ENCODE data around the gene TRABD.
"Not testable (repeated sequence)": the region's sequence is repeated elsewhere in the genome, so short reads cannot be mapped to it uniquely, and the experiment has no call there.

TRABD gene

DNA sequence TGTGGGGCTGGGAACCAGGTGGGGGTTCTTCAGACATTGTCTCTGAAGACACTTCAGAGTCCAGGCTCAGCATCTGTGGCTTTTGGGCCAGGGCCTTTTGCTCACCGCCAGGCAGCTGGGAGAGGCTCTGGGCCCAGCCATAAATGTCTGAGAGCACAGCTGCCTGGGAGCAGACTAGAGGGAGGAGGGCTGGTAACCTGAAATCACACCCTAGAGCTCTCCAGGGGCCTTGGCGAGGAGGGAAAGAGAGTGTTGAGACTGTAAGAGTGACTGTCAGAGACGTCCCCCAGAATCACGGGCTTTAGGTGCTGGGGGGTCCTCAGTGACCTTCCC lies 4.1 kb downstream of the TRABD start:
- no peak for DNase-seq

DNA sequence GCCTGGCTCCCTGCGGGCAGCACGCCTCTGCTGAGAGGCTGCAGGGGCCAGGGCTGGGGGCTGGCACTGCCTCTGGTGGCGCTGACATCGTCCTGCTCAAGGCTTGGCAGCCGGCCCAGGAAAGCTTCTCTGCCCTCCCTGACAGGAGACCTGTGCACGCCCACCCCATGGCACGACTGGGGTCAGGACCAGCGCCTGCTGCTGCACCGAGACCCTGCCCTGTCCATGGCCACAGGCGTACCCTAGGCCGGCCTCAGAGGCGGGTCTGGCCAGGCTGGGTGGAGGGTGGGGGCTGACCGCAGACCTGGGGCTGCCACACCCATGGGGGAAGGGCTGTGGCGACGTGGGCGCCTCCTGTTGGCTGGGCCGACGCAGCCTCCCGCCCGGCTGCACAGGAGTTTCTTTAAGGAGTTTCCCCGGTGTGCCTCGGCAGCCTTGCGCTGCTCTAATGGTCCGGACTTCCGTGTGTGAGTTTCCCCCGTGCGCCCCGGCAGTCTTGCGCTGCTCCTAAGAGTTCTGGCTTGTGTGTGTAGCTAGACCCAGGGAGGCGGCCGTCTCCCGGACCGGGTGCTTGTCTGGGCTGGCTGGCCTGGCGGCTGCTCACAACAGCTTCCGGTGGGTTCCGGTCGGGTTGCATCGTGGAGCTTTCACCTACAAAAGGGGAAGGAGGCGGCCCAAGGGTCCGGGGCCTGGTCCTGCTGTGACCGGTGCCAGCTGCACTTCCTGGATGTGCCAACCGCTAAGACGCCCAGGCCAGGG lies 4.6 kb downstream of the TRABD start:
- DNase-seq = no peak

DNA sequence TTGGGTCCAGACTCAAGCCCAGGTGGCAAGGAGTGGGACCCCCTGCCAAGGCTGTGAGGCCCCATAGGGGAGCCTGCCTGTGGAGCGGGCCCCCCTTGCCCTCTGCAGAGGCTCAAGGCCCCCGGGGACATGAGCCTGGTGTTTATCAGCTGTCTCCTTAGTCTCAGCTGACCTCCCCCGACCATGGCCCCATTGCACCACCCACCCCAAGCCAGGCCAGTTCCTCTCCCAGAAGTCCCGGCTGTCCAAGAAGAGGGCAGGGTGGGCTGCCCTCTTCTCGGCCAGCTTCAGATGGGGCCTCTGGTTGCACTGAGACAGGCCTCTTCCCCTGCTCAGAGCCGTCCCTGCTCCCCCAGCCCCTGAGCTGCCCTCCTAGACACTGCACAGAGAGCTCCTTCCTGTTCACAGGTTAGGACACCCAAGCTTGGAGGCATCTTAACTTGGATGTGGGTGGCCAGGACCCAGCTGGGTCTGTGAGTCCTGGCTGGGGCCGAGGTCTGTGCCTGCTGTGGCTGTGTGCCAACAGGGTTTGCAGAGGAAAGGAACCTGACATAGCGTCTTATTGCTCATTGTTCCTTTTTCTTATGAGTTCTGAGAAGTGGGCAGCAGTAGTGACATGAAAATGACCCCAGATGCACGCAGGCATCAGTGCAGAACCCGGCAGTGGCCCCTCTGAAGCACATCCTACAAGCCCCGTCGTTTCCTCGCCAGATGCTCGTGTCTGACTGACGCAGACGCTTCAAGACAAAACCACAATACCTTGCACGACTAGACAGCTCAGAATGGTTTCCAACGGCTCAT lies 5.4 kb downstream of the TRABD start:
- no peak for DNase-seq

DNA sequence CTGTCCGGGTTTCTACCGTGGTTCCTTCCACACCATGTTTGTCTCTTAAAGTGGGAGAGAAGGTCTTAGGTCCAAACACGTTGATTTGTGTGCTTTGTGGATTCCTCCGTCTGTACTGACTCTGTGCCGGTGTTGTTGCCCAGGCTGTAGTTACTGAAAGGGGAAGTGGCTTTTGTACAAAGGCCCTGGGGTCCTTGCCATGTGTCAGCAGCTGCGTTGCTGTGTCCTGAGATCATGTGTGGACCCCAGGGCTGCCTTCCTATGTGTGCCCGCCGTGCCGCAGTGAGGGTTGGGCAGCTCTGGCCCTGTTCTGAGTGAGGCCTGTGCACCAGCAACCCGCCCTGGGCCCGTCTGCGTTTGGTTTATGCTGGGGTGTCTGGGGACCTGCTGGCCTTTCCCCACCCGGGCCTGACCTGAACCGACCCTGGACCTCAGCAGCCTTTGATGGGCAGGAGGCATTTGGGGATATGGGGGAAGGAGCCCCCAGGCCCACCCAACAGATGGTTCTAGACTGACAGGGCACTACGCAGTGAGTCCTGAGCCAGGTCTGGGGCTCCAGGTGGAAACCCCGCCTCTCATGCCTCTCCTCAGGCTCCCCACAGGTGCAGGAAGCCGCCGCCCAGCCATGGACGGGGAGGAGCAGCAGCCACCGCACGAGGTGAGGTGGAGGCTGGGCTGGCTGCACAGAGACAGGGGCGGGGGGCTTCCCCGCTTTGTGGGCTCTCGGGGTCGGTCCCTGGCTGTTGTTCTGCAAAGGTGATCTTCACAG lies 6.9 kb downstream of the TRABD start:
- no peak for DNase-seq

DNA sequence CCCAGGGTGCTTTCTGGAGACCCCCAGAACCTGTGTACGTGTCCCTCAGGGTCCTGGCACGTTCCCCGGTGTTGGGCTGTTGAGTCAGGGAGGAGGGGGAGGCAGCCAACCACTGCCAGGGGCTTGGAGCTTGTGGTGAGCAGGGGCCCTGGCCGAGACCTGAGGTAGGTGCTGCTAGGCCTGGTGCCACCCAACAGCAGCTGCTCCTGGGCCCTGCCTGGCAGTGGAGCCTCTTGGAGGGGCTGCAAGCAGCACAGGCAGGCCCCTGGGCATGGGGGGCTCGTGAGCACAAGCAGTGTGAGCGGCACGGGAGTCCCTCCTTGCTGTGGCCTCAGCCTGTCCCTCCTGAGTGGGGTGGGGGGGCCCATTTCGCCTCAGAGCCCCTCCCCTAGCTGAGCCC lies 7.9 kb downstream of the TRABD start:
- no peak for DNase-seq

DNA sequence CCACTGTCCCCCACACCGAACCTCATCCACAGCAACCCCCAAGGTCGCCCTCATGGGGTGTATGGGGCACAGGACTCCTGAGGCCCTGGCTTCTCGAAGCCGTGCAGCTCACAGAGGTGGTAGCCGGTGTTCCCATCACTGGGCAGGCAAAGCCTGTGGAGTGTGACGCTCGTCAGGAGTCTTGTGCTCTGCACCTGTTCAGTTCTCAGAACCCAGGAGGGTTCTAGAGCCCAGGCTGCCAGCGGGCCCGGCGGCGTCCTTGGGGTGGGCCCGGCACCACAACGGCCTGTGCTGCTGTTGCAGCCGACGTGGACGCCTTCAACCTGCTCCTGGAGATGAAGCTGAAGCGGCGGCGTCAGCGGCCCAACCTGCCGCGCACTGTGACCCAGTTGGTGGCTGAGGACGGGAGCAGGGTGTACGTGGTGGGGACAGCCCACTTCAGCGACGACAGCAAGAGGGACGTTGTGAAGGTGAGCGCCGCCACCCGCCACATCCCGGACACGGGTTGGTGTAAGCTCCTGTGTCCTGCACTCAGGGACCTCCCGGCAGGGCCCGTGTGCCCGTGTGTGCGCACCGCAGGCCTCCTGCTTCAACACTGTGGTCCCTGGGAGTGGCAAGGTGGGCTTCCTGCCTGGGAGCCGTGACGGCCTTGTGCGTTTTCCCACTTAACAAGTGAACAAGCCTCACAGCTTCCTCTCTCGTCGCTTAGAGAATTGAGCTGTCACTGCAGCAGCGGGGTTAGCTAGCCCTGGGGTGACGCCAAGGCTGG lies 8.5 kb downstream of the TRABD start:
- DNase-seq = no peak

DNA sequence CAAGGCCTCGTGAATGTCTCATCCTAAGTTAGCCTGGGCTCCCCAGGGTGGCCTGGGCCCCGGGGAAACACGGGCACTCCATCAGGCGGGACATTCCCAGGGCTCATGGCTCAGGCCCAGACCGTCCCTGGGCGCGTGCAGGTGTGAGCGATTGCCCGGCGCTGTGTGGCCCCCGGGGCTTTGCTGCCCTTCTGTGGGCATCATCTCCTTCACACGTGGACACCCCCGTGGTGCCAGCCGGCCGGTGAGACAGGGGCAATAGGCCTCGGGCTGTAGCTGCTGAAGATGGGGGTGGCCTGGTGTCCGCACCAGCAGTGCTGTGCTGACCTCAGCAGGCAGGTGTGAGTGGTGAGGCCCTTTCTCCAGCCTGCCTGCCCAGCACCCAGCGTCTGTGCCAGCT lies 10.5 kb downstream of the TRABD start:
- DNase-seq = no peak

DNA sequence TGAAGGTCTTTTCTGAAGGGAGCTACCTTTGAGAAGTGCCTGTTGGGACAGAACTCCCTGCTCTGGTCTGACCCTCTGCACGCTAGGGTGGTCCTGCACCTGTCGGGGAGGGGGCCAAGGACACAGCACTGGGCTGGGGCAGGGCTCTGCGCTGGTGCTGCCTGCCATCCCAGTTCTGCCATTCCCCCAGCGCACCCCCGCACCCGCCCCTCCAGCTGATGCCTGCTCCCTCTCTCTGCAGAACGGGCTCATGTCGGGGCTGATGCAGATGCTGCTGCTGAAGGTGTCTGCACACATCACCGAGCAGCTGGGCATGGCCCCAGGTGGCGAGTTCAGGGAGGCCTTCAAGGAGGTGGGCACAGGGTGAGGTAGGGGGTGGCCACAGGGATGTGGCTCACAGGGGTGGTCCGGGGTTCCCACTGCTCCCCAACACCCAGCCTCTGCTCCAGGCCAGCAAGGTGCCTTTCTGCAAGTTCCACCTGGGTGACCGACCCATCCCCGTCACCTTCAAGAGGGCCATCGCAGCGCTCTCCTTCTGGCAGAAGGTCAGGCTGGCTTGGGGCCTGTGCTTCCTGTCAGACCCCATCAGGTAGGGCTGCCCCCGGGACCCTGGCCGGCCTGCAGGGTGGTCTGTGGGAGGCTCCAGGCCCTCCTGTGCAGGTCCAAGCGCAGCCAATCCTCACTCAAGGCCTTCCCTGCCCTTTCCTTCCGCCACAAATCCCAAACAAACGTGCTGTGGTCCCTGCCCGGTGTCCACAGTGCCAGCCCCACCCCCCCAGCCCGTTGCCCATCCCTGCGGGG lies 11.5 kb downstream of the TRABD start:
- DNase-seq = no peak

DNA sequence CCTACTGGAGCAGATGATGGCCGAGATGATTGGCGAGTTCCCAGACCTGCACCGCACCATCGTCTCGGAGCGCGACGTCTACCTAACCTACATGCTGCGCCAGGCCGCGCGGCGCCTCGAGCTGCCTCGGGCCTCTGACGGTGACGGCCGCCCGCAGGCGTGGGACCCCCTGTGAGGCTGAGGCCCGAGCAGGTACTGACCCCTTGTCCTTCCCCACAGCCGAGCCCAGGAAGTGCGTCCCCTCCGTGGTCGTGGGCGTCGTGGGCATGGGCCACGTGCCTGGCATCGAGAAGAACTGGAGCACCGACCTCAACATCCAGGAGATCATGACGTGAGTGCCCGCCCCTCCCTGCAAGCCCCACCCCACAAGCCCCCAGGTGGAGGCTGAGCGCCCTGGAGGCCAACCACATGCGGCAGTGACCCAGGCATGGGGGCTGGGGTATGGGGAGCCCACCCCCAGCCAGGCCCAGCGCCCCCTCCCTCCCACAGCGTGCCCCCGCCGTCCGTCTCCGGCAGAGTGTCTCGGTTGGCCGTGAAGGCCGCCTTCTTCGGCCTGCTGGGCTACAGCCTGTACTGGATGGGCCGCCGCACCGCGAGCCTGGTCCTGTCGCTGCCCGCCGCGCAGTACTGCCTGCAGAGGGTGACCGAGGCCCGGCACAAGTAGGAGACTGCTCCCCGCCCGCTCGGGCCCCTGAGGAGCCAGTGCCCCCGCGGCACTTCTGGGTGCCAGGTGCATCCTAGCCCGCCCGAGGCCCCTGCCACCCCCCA lies 12.3 kb downstream of the TRABD start:
- DNase-seq = no peak

DNA sequence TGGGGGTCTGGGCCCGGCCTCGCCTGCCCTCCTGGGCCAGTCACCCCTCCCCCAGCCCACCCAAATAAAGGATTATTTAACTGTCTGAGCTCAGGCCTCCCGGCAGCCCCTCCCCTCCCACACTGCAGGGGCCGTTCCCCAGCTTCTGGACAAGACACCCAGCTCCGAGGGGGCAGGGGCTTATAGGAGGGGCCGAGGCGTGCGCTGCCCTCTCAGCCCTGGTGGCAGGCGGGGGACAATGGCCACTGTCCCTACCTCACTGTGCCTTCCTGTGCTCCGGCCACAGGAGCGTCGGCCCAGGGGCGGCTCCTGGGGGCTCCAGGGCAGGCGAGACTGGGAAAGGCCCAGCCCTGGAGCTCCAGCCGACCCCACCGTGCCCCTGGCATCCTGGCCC lies 12.9 kb downstream of the TRABD start:
- no peak for DNase-seq

DNA sequence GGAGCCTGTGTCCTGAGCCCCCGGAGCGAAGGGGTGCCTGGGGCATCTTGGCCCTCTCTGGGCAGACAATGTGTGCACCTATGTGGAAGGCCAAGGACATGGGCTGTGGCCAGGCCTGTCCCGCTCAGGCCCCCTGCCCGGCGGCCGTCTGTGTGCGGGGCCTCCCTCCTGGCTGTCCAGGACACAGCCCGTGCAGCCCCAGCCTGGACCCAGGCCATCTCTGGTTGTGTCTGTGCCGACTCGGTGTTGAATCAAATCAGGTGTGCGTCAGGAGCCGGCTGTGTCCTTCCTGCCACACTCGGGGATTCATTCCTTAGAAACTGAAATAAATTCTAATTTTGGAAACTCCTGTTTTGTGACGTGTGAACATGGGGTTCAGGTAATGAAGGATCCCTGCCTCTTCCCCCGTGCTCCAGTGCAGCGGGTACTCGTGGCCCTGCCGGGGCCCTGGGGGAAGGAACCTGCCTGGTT lies 13.6 kb downstream of the TRABD start:
- DNase-seq = no peak

DNA sequence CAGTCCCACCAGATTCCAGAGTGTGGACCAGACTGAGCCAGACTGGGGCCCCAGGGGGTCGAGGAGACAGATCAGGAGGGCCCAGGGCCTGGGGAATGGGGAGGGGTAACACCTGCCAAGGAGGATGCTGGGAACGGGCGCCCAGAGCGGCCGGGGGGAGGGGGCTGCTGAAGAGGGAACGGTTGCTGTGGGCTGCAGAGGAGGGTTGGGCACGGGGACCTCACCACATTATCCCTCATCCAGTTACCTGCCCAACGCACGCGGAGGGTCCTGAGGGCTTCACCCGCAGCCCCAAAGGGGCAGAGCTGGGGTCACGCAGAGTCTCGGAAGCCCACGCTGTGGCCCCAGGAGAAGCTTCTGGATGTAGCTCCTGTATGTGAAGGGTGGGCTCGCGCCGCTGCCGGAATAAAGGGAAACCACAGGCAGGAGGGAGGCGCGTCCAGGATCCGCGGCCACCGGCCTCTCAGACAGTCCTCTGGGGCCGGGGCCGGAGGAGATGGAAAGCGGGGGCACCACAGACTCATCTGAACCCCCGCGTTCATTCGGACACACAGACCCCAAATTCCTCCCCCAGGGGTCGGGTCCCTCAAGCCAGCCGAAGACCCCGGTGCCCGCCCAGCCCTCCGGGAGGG lies 14.2 kb downstream of the TRABD start:
- no peak for DNase-seq

DNA sequence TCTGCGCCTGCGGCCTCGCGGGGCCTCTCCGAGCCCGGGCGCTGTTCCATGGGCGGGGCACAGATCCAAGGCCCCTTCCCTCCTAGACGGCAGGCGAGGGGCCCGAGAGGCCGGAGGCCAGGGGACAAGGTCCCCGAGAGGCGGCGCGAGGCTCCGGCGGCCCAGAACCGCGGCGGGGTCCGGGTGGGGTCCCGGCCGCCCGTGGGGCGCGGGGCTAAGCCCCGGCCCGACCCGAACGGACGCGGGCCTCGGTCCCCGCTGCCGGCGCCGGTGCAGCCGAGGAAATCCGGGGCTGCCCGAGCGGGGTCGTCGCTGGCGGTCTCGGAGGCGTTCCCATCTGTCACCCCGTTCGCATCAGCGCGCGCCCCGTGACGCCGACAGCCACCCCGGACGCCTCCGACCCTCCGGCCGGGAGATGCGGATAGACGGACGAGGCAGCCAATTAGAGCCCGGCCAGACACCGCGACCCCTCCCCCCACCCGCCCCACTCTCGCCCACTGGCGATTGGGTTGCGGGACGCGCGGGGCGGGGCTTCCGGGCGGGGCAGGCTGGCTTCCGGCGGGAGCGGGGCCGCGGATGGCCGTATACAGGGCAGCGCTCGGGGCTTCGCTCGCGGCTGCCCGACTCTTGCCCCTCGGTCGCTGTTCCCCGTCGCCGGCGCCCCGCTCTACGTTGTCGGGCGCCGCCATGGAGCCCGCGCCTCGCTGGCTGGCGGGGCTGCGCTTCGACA lies 14.9 kb downstream of the TRABD start, which contains the start of gene SELENOO:
TSS of gene SELENOO (plus strand) at position 551 of the 730 bp plus-strand sequence. CDS start at position 577, 26 bp downstream.
- peak; percentile 50 for DNase-seq

DNA sequence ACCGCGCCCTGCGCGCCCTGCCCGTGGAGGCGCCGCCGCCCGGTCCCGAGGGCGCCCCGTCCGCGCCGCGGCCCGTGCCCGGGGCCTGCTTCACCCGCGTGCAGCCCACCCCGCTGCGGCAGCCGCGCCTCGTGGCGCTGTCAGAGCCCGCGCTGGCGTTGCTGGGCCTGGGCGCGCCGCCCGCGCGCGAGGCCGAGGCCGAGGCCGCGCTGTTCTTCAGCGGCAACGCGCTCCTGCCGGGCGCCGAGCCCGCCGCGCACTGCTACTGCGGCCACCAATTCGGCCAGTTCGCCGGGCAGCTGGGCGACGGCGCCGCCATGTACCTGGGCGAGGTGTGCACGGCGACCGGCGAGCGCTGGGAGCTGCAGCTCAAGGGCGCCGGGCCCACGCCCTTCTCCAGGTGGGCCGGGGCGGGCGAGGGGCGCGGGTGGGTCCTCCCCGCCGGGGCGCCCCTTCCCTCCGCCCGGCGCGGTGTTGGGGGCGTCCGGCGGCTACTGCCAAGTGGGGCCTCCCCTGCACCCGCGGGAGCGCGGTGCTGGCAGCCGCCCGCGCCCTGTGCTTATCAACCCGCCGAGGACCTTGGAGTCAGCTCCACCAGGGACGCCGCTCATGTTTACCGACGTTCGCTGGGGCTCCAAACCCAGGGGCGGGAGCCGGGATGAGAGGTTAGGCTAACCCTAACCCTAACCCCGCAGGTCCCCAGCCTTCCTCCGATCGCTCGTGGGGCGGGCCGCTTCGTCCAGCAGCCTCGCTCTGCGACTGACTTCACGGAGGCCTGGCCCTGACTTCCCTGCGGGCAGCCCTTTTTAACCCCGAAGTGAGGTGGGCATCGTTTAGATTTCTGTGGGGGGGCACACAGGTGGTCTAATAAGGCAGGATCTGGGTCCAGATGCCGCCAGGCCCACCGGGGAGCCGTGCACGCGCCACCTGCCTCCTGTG lies 15.7 kb downstream of the TRABD start:
- DNase-seq = no peak

DNA sequence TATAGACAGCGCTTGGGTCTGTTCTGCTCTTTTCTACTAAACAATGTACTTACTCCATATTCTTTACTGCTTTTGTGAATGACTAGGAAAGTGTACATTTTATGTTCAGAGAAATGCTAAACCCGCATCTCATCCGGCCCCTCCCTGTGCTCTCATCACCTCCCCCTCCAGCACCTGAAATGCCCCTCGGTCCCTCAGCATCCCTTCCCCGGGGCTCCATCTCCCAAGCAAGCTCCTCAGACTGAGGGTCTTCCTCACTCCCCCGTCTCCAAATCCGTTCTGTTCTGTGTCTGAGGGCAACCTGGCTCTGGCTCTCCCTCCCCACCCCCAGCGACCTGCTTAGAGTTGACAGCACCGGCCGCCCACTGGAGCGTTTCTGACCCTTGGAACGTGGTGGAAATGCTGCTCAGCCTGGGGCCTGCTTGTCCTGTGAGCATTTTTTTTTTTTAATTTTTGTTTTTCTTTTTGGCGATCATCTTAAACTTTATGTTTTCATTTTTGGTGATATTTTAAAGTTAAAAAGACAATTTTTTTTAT lies 16.5 kb downstream of the TRABD start:
- no peak for DNase-seq

DNA sequence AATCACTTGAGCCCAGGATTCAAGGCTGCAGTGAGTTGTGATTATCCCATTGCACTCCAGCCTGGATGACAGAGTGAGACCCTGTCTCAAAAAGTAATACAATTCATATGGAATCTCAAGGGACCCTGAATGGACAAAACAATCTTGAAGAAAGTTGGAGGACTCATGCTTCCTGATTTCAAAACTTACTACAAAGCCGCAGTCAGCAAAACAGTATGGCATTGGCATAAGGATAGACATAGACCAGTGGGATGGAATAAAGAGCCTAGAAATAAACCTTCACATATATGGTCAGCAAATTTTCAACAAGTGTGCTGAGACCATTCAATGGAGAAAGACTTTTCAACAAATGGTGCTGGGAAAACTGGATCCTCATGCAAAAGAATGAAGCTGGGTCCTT lies 17.6 kb downstream of the TRABD start:
- no peak for DNase-seq

DNA sequence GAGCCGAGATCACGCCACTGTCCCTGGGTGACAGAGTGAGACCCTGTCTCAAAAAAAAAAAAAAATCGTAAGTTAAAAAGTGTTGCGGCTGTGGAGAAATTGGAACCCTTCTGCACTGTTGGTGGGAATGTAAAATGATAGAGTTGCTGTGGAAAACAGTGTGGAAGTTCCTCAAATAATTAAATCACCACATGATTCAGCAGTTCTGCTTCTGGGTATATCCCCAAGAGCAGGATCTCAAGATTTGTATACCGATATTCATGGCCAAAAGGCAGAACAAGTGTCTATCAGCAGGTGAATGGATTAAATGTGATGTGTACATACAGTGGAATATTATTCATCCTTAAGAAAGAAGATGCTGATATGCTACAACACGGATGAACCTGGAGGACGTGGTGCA lies 18.9 kb downstream of the TRABD start:
- DNase-seq = no peak

DNA sequence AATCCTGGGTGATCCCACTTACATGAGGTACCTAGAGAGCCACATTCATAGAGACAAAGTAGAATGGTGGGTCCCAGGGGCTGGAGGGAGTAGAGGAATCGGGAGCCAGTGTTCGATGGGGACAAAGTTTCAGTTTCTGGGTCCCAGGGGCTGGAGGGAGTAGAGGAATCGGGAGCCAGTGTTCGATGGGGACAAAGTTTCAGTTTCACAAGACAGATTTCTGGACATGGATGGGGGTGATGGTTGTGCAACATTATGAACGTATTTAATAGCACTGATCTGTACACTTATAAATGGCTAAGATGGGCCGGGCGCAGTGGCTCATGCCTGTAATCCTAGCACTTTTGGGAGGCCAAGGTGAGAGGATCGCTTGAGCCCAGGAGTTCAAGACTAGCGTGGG lies 19.3 kb downstream of the TRABD start:
- not testable (repeated sequence) for DNase-seq
